ENCODE data around the gene TRIM32.

Gene TRIM32

DNA sequence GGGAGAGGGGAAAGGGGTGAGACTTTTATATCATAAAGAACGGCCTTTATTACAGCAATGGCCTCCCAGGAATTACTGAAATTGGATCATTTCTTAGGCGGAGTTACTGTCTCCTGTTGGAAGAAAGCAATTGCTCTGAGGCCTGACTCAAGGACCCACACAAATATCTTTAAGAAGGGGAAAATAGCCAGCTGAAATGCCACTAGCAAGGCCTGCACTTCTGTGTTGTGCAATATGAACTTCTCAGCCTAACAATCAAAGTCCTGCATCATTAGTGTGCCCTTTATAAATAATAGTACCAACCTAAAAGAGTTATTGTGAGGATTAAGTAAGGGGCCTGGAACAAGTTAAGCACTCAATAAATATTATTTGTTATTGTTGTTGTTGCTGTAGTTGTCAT, 30.1 kb upstream of the TRIM32 start (continued):
- TF ChIP-seq, protein P1, sequence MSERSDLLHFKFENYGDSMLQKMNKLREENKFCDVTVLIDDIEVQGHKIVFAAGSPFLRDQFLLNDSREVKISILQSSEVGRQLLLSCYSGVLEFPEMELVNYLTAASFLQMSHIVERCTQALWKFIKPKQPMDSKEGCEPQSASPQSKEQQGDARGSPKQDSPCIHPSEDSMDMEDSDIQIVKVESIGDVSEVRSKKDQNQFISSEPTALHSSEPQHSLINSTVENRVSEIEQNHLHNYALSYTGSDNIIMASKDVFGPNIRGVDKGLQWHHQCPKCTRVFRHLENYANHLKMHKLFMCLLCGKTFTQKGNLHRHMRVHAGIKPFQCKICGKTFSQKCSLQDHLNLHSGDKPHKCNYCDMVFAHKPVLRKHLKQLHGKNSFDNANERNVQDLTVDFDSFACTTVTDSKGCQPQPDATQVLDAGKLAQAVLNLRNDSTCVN (tag by site-specific recombination; optimal IDR thresholded peaks at IDR 0.05) = no peak
- TF ChIP-seq, protein P2, sequence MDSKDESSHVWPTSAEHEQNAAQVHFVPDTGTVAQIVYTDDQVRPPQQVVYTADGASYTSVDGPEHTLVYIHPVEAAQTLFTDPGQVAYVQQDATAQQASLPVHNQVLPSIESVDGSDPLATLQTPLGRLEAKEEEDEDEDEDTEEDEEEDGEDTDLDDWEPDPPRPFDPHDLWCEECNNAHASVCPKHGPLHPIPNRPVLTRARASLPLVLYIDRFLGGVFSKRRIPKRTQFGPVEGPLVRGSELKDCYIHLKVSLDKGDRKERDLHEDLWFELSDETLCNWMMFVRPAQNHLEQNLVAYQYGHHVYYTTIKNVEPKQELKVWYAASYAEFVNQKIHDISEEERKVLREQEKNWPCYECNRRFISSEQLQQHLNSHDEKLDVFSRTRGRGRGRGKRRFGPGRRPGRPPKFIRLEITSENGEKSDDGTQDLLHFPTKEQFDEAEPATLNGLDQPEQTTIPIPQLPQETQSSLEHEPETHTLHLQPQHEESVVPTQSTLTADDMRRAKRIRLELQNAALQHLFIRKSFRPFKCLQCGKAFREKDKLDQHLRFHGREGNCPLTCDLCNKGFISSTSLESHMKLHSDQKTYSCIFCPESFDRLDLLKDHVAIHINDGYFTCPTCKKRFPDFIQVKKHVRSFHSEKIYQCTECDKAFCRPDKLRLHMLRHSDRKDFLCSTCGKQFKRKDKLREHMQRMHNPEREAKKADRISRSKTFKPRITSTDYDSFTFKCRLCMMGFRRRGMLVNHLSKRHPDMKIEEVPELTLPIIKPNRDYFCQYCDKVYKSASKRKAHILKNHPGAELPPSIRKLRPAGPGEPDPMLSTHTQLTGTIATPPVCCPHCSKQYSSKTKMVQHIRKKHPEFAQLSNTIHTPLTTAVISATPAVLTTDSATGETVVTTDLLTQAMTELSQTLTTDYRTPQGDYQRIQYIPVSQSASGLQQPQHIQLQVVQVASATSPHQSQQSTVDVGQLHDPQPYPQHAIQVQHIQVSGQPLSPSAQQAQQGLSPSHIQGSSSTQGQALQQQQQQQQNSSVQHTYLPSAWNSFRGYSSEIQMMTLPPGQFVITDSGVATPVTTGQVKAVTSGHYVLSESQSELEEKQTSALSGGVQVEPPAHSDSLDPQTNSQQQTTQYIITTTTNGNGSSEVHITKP (tag by site-specific recombination; IDR thresholded peaks at IDR 0.05) = no peak
- TF ChIP-seq ZNF248 (tag by site-specific recombination; IDR thresholded peaks at IDR 0.05) (no peak), ZNF561 (tag by site-specific recombination; IDR thresholded peaks at IDR 0.05; ENCODE audit: borderline replicate concordance) (no peak), ZNF626 (tag by site-specific recombination; IDR thresholded peaks at IDR 0.05) (no peak), ZNF112 (tag by site-specific recombination; IDR thresholded peaks at IDR 0.05) (no peak), ZNF510 (tag by site-specific recombination; IDR thresholded peaks at IDR 0.05; ENCODE audit: insufficient replicate concordance) (no peak), ZBTB7A (tag by site-specific recombination; IDR thresholded peaks at IDR 0.05; ENCODE audit: low read depth) (no peak), ZNF292 (tag by site-specific recombination; IDR thresholded peaks at IDR 0.05; ENCODE audit: borderline replicate concordance, low read depth) (no peak), ZNF133 (tag by site-specific recombination; IDR thresholded peaks at IDR 0.05) (no peak), ZNF37A (tag by site-specific recombination; IDR thresholded peaks at IDR 0.05) (no peak), SALL2 (tag by site-specific recombination; IDR thresholded peaks at IDR 0.05; ENCODE audit: borderline replicate concordance) (no peak)

DNA sequence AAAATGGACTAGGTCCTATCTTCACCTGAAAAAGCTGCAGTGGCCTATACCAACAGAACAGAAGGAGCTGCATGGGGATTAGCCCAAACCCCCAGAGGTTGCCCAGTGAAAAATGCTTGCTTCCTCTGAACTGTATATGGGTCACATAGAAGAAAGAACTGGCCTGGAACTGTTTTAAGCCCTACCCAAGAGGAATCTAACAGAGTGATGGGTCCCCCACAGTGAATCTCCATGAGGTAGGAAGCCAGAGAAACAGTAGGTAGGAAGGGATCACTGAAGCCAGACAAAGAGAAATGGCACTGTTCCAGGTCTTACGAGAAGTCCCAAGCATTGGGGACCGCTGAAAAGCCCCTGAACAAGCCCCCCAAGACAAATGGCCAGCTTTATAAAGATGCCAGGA, 28.8 kb upstream of the TRIM32 start:
- Histone ChIP-seq H3K9me3 (ENCODE audit: control insufficient read depth, insufficient read depth, low read depth, low read length) (no peaks in the 10 kb centered on the region), H3K4me1 (ENCODE audit: control insufficient read depth, insufficient read depth, low read length) (no peaks in the 10 kb centered on the region), H3K27ac (ENCODE audit: extremely low read depth, low read depth, low read length) (no peak overlapping the region), H3K4me3 (ENCODE audit: low read depth, low read length) (no peak overlapping the region), H3K36me3 (ENCODE audit: control insufficient read depth in 2 of 2, insufficient read depth in 1 of 2, low read length in 2 of 2) (no peaks in the 10 kb centered on the region)
- ChIA-PET CTCF (interaction anchor here (0.7 kb wide), 2 partner anchors 72 to 1062 kb away, joined by 3 to 5 read pairs; no protein-coding TSS in a partner anchor), POLR2A (no interaction called here)
- TF ChIP-seq, protein P3, sequence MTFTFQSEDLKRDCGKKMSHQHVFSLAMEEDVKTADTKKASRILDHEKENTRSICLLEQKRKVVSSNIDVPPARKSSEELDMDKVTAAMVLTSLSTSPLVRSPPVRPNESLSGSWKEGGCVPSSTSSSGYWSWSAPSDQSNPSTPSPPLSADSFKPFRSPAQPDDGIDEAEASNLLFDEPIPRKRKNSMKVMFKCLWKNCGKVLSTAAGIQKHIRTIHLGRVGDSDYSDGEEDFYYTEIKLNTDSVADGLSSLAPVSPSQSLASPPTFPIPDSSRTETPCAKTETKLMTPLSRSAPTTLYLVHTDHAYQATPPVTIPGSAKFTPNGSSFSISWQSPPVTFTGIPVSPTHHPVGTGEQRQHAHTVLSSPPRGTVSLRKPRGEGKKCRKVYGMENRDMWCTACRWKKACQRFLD (tag by site-specific recombination; IDR thresholded peaks at IDR 0.05) = no peak
- TF ChIP-seq ZNF391 (tag by site-specific recombination; IDR thresholded peaks at IDR 0.05; ENCODE audit: borderline replicate concordance, low read depth) = no peak
- TF ChIP-seq GLIS1 (tag by site-specific recombination; IDR thresholded peaks at IDR 0.05) = no peak
- TF ChIP-seq YY1 (tag by site-specific recombination; IDR thresholded peaks at IDR 0.05) = no peak
- no peak for TF ChIP-seq ZNF670 (tag by site-specific recombination; IDR thresholded peaks at IDR 0.05; ENCODE audit: low read depth)
- no peak for TF ChIP-seq SETDB1 (IDR thresholded peaks at IDR 0.05; ENCODE audit: insufficient read length, low read length)
- no peak for TF ChIP-seq ZNF561 (tag by site-specific recombination; IDR thresholded peaks at IDR 0.05; ENCODE audit: borderline replicate concordance)
- TF ChIP-seq, protein P4, sequence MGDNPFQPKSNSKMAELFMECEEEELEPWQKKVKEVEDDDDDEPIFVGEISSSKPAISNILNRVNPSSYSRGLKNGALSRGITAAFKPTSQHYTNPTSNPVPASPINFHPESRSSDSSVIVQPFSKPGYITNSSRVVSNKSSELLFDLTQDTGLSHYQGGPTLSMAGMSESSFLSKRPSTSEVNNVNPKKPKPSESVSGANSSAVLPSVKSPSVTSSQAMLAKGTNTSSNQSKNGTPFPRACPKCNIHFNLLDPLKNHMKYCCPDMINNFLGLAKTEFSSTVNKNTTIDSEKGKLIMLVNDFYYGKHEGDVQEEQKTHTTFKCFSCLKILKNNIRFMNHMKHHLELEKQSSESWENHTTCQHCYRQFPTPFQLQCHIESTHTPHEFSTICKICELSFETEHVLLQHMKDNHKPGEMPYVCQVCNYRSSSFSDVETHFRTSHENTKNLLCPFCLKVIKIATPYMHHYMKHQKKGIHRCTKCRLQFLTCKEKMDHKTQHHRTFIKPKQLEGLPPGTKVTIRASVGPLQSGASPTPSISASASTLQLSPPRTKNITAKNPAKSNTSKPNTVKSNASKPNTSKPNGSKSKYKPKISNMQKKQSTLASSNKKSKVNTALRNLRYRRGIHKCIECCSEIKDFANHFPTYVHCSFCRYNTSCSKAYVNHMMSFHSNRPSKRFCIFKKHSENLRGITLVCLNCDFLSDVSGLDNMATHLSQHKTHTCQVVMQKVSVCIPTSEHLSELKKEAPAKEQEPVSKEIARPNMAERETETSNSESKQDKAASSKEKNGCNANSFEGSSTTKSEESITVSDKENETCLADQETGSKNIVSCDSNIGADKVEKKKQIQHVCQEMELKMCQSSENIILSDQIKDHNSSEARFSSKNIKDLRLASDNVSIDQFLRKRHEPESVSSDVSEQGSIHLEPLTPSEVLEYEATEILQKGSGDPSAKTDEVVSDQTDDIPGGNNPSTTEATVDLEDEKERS (tag by site-specific recombination; IDR thresholded peaks at IDR 0.05) = no peak
- no peak for TF ChIP-seq ZBTB7A (tag by site-specific recombination; IDR thresholded peaks at IDR 0.05; ENCODE audit: low read depth)
- TF ChIP-seq, protein P5, sequence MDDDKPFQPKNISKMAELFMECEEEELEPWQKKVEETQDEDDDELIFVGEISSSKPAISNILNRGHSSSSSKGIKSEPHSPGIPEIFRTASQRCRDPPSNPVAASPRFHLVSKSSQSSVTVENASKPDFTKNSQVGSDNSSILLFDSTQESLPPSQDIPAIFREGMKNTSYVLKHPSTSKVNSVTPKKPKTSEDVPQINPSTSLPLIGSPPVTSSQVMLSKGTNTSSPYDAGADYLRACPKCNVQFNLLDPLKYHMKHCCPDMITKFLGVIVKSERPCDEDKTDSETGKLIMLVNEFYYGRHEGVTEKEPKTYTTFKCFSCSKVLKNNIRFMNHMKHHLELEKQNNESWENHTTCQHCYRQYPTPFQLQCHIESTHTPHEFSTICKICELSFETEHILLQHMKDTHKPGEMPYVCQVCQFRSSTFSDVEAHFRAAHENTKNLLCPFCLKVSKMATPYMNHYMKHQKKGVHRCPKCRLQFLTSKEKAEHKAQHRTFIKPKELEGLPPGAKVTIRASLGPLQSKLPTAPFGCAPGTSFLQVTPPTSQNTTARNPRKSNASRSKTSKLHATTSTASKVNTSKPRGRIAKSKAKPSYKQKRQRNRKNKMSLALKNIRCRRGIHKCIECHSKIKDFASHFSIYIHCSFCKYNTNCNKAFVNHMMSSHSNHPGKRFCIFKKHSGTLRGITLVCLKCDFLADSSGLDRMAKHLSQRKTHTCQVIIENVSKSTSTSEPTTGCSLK (tag by site-specific recombination; IDR thresholded peaks at IDR 0.05) = no peak
- no peak for TF ChIP-seq ZSCAN23 (tag by site-specific recombination; IDR thresholded peaks at IDR 0.05)
- TF ChIP-seq, protein P6, sequence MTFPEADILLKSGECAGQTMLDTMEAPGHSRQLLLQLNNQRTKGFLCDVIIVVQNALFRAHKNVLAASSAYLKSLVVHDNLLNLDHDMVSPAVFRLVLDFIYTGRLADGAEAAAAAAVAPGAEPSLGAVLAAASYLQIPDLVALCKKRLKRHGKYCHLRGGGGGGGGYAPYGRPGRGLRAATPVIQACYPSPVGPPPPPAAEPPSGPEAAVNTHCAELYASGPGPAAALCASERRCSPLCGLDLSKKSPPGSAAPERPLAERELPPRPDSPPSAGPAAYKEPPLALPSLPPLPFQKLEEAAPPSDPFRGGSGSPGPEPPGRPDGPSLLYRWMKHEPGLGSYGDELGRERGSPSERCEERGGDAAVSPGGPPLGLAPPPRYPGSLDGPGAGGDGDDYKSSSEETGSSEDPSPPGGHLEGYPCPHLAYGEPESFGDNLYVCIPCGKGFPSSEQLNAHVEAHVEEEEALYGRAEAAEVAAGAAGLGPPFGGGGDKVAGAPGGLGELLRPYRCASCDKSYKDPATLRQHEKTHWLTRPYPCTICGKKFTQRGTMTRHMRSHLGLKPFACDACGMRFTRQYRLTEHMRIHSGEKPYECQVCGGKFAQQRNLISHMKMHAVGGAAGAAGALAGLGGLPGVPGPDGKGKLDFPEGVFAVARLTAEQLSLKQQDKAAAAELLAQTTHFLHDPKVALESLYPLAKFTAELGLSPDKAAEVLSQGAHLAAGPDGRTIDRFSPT (tag by site-specific recombination; IDR thresholded peaks at IDR 0.05) = no peak
- TF ChIP-seq ZNF404 (tag by site-specific recombination; IDR thresholded peaks at IDR 0.05) = no peak

All from HEK293 (cell line).